NCI-H524 (cell line): ENCODE measurements around the gene CA7.

Source experiments
- DNase-seq, 2 experiments: peaks; one replicate each; lab custom pipeline; 2025; lab: John Stamatoyannopoulos, UW

Gene CA7

DNA sequence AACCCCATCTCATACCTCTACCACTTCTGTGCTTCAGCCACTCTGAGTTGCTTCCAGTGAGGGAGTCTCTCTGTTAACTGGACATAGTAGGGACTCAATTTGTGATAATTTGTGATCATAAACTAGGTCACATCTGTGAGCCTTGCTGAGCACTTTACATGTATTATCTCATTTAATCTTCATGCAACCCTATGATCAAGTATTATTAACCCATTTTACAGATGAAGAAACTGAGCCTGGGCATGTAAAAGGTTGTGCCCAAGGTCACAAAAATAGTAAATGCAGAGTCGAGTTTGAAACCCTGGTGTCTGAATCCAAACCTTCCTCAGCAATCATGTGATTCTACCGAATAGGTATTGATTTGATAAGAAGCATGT lies 54.7 kb downstream of the CA7 start:
- DNase-seq = no peak

DNA sequence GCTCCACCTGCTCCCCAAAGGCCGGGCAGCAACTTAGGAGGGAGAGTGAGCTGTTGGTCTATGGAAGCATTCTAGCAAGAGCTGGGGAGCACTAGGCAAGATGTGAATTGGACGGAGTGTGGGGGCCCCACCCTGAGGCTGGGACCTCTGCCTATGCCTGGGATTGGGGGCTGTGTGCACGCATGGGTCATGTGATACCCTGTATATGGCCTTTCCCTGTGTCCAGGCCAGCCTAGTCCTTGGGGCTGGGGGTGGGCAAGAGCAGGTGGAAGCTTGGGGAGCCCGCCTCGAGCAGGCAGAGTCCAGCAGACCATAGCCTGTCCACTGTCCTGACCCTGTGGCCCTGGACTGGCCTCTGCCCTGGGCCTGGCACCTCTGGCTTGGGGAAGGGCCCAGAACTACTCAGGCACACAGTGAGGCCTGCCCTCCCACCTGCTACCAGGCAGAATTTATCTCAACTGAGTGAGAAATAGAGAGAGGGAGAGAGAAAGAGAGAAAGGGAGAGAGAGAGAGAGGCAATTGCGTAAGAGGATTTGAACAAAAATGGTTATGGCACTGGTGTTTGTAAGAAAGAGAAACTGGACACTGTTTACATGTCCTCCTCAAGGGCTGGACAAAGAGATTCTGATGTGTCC lies 55.2 kb downstream of the CA7 start:
- no peak for DNase-seq

- DNase-seq = peak; percentile 91 to 92
Measured at GRCh38 chr16:66899945-66900710, 55.9 kb downstream of the CA7 start.

DNA sequence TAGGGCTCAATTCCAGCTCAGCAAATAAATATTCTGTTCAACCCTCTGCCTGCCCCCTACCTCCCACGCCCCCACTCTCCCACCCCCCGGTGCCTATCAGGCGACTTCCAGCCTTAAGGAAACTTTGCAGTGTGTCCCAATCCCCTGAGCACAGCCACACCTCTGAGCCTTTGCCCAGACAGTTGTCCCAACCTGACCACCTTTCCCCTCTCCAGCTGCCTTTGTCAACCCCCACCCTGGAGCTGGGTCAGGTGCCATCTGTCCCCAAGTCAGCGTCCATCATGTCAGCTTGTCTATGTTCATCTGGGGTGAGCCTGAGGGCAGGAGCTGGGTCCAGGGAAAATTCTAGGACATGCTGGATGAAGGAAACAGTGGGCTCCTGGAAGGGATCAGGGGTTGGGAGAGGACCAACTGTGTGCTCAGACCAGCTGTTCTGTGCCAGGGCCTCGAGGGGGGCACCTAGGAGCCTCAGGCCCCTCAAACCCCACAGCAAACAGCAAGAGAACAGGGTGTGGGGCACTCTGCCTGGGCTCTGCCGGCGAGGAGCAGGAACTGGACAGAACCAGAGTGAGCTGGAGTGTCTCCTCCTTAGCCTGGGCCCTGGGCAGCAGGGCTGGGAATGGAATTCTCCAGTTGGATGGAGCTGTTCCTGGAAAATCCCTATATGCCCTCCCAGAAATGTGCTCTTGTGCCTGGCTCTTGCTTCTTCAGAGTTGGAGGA lies 56.7 kb downstream of the CA7 start:
- peak; percentile 65 to 77 for DNase-seq

DNA sequence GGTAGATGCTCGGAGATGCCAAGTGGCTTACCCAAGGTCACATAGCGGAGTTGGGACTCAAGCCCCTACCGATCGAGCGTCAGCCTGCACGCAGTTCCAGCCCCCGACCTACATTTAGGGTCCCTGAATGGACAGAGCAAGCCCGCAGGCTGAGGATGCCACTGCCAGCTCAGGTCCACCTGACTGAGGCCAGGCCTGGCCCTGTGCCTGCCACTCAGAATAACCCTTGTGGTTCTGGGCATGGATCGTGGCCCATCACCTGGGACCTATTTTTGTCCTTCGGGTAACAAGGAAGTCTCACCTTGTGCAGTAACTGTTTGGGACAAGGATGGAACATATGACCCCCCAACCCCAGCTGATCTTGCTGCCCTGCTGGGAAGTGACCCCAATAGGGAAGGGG lies 57.4 kb downstream of the CA7 start:
- no peak for DNase-seq

DNA sequence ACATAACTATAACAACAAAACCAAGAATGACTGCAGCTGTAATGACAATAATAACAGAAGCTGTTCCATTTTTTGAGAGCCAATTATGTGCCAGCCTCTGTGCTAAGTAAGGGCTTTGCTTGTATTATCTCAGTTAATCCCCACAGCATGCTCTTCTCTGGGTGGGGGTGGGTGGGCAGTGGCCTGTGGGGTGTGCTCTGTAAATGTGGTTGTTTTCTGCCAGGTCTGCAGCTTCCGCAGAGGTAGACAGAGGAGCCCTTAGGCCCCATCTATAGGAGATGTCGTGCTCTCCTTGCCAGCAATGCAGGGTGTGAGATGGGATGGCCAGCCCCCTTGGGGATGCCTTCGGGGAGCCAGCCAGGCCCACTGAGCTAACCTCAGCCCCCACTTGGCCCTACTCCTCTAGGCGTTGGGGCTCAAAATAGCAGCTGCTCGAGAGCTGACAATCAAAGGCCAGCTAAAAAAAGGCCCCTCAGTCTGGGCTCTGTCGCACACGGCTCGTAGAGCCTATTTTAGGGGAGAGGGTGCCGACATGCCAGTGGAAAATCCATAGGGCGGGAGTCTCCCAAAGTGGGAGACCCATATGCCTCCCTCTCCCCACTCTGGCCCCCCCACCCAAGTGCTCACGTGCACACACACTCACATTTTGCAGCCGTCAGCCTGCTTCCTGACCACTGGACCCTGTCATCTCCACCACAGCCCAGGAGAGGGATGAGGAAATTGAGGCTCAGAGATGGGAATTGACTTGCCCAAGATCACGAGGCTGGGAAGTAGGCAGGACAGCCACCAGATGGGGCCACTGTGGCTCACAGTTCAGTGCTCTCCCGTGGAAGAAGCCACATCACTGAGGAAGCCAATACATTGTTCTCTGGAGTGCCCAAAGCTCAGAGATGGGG lies 58.7 kb downstream of the CA7 start:
- peak; percentile 54 to 69 for DNase-seq
